Measurements from ENCODE around the gene SLC5A9. TPM values are rescaled to one million over a fixed set of nuclear protein-coding genes. Genes with fewer than 3 reads are reported as not detected.

Gene SLC5A9
- total RNA-seq, 1 donor from 2014 or later: not detected

- DNase-seq: no peak
- TF ChIP-seq CTCF (IDR thresholded peaks at IDR 0.05; ENCODE audit: partially characterized antibody, unreplicated experiment): no peak
- no peaks in the 10 kb centered on the region for H3K36me3 Mint-ChIP-seq (ENCODE audit: unreplicated experiment)
Observed at GRCh38 chr1:48230236-48230635, 7.7 kb downstream of the SLC5A9 start.

GRCh38 chr1:48232722-48233121 is 10.2 kb downstream of the SLC5A9 start:
- Mint-ChIP-seq H3K36me3 (ENCODE audit: unreplicated experiment) (no peaks in the 10 kb centered on the region), H3K4me3 (ENCODE audit: unreplicated experiment) (no peak overlapping the region), H3K9me3 (ENCODE audit: unreplicated experiment) (peaks cover 2% of the 10 kb centered on the region), H3K4me1 (ENCODE audit: low read depth, unreplicated experiment) (no peaks in the 10 kb centered on the region), H3K27ac (ENCODE audit: unreplicated experiment) (no peak overlapping the region), H3K27me3 (ENCODE audit: unreplicated experiment) (peaks cover 6% of the 10 kb centered on the region)
- no peak for TF ChIP-seq CTCF (IDR thresholded peaks at IDR 0.05; ENCODE audit: partially characterized antibody, unreplicated experiment)
- DNase-seq: no peak

More at GRCh38 chr1:48230236-48230635, 7.7 kb downstream of the SLC5A9 start:
- Mint-ChIP-seq H3K4me3 (ENCODE audit: unreplicated experiment) (no peak overlapping the region), H3K4me1 (ENCODE audit: low read depth, unreplicated experiment) (no peaks in the 10 kb centered on the region), H3K27ac (ENCODE audit: unreplicated experiment) (no peak overlapping the region), H3K9me3 (ENCODE audit: unreplicated experiment) (peaks cover 4% of the 10 kb centered on the region), H3K27me3 (ENCODE audit: unreplicated experiment) (peaks cover 6% of the 10 kb centered on the region)

- no peak overlapping the region for H3K4me3 Mint-ChIP-seq (ENCODE audit: unreplicated experiment)
- H3K36me3 Mint-ChIP-seq (ENCODE audit: unreplicated experiment): no peaks in the 10 kb centered on the region
- peaks cover 2% of the 10 kb centered on the region for H3K9me3 Mint-ChIP-seq (ENCODE audit: unreplicated experiment)
- H3K27me3 Mint-ChIP-seq (ENCODE audit: unreplicated experiment): peaks cover 6% of the 10 kb centered on the region
- no peak for DNase-seq
- no peaks in the 10 kb centered on the region for H3K4me1 Mint-ChIP-seq (ENCODE audit: low read depth, unreplicated experiment)
- TF ChIP-seq CTCF (IDR thresholded peaks at IDR 0.05; ENCODE audit: partially characterized antibody, unreplicated experiment): no peak
- H3K27ac Mint-ChIP-seq (ENCODE audit: unreplicated experiment): no peak overlapping the region
Observed at GRCh38 chr1:48233666-48234485, 11.4 kb downstream of the SLC5A9 start.

- H3K36me3 Mint-ChIP-seq (ENCODE audit: unreplicated experiment): no peaks in the 10 kb centered on the region
- TF ChIP-seq CTCF (IDR thresholded peaks at IDR 0.05; ENCODE audit: partially characterized antibody, unreplicated experiment): no peak
Observed at GRCh38 chr1:48235652-48236051, 13.1 kb downstream of the SLC5A9 start.

More at GRCh38 chr1:48235652-48236051, 13.1 kb downstream of the SLC5A9 start:
- no peak for DNase-seq
- Mint-ChIP-seq H3K27ac (ENCODE audit: unreplicated experiment) (no peak overlapping the region), H3K9me3 (ENCODE audit: unreplicated experiment) (peaks cover 2% of the 10 kb centered on the region), H3K4me3 (ENCODE audit: unreplicated experiment) (no peak overlapping the region), H3K4me1 (ENCODE audit: low read depth, unreplicated experiment) (peaks cover 4% of the 10 kb centered on the region), H3K27me3 (ENCODE audit: unreplicated experiment) (peaks cover 4% of the 10 kb centered on the region)

Data from glutamatergic neuron (in vitro differentiated cells).